ENCODE results near the gene TDRD9.

The TDRD9 gene

GRCh38 chr14:104044016-104044415, 115.8 kb downstream of the TDRD9 start:
- H3K4me3 ChIP-seq (replicated peaks; ENCODE audit: low read depth, low read length) = no peak overlapping the region
- no peak for TF ChIP-seq CTCF (IDR thresholded peaks at IDR 0.05; ENCODE audit: insufficient read depth, low read length, poor library complexity, severe bottlenecking)
- DNase-seq (ENCODE audit: extremely low read depth, insufficient read length) = no peak
- H3K36me3 ChIP-seq (ENCODE audit: control insufficient read depth, insufficient read depth, low read length) = no peaks in the 10 kb centered on the region
- no peaks in the 10 kb centered on the region; the same call in 1 of the 2 replicates for H3K27me3 ChIP-seq (replicated peaks; ENCODE audit: control insufficient read depth, insufficient read depth, low read length)

GRCh38 chr14:104047761-104048160, 119.5 kb downstream of the TDRD9 start:
- no peak for TF ChIP-seq CTCF (IDR thresholded peaks at IDR 0.05; ENCODE audit: insufficient read depth, low read length, poor library complexity, severe bottlenecking)
- Histone ChIP-seq H3K4me3 (replicated peaks; ENCODE audit: low read depth, low read length) (no peak overlapping the region), H3K36me3 (ENCODE audit: control insufficient read depth, insufficient read depth, low read length) (no peaks in the 10 kb centered on the region), H3K27me3 (replicated peaks; ENCODE audit: control insufficient read depth, insufficient read depth, low read length) (no peaks in the 10 kb centered on the region)
- no peak for DNase-seq (ENCODE audit: extremely low read depth, insufficient read length)

GRCh38 chr14:104048758-104049507, 120.7 kb downstream of the TDRD9 start:
- TF ChIP-seq CTCF (IDR thresholded peaks at IDR 0.05; ENCODE audit: insufficient read depth, low read length, poor library complexity, severe bottlenecking) = no peak
- no peak for DNase-seq (ENCODE audit: extremely low read depth, insufficient read length)
- Histone ChIP-seq H3K4me3 (replicated peaks; ENCODE audit: low read depth, low read length) (no peak overlapping the region), H3K36me3 (ENCODE audit: control insufficient read depth, insufficient read depth, low read length) (no peaks in the 10 kb centered on the region), H3K27me3 (replicated peaks; ENCODE audit: control insufficient read depth, insufficient read depth, low read length) (no peaks in the 10 kb centered on the region)

- Histone ChIP-seq H3K36me3 (ENCODE audit: control insufficient read depth, insufficient read depth, low read length) (no peaks in the 10 kb centered on the region), H3K27me3 (replicated peaks; ENCODE audit: control insufficient read depth, insufficient read depth, low read length) (no peaks in the 10 kb centered on the region), H3K4me3 (replicated peaks; ENCODE audit: low read depth, low read length) (no peak overlapping the region)
- TF ChIP-seq CTCF (IDR thresholded peaks at IDR 0.05; ENCODE audit: insufficient read depth, low read length, poor library complexity, severe bottlenecking) = no peak
- no peak for DNase-seq (ENCODE audit: extremely low read depth, insufficient read length)
These were observed 121.5 kb downstream of the TDRD9 start for GRCh38 chr14:104049576-104050240.

- H3K36me3 ChIP-seq (ENCODE audit: control insufficient read depth, insufficient read depth, low read length) = no peaks in the 10 kb centered on the region
- no peak for DNase-seq (ENCODE audit: extremely low read depth, insufficient read length)
- no peak overlapping the region for H3K4me3 ChIP-seq (replicated peaks; ENCODE audit: low read depth, low read length)
- H3K27me3 ChIP-seq (replicated peaks; ENCODE audit: control insufficient read depth, insufficient read depth, low read length) = no peaks in the 10 kb centered on the region; the same call in 1 of the 2 replicates
- TF ChIP-seq CTCF (IDR thresholded peaks at IDR 0.05; ENCODE audit: insufficient read depth, low read length, poor library complexity, severe bottlenecking) = no peak
These were observed 123.0 kb downstream of the TDRD9 start for GRCh38 chr14:104051092-104051813.

Data from GM06990 (cell line).